Endothelial cell of umbilical vein (primary cell): ENCODE measurements around the gene MIER2. TPM values are rescaled to one million over a fixed set of nuclear protein-coding genes. Genes with fewer than 3 reads are reported as not detected.

Experiments
- BruUV-seq: library from RNA; stranded (reverse); fragments of 400-500 nt; replicated peaks from 2 replicates; lab custom pipeline; 2021; lab: Mats Ljungman, UMichigan
- CTCF ChIA-PET: fragments of 300-600, 350-600 bp; sonication (Branson Sonifier 250); formaldehyde crosslinking; loops from one replicate; lab custom pipeline; 2021; ENCODE audit warnings: antibody characterized with exemption, inconsistent platforms; lab: Charles Lee
- POLR2A ChIA-PET: fragments of 300-600, 350-600 bp; sonication (Branson Sonifier 250); formaldehyde crosslinking; loops from one replicate; lab custom pipeline; 2021; ENCODE audit warnings: antibody characterized with exemption, inconsistent platforms; lab: Charles Lee
- DNase-seq: peaks from one replicate; pipeline ENCODE4 v3.0.0-alpha.2; 2011; ENCODE audit warnings: low read depth, low spot score
- FAIRE-seq: peaks from 2 replicates; lab custom pipeline; 2011; peaks lifted over from hg19 to GRCh38; lab: Jason Lieb, UNC
- H2AFZ ChIP-seq: 2 replicates; pipeline ENCODE4 v1.6.0; 2012; ENCODE audit warnings: low read depth, low read length, control low read depth, inconsistent platforms
- H3K27ac ChIP-seq: 2 replicates; pipeline ENCODE4 v1.5.1; 2011; ENCODE audit warnings: low read depth, mild to moderate bottlenecking, control low read depth, low read length, moderate library complexity; ENCODE audit not compliant: insufficient read depth
- H3K27me3 ChIP-seq, 2 experiments: 2 replicates each; pipeline versions ENCODE4 v1.6.0 to v1.6.1; 2011; ENCODE audit warnings: low read length in 2 of 2, mixed read lengths in 1 of 2; ENCODE audit not compliant: control insufficient read depth in 2 of 2, insufficient read depth in 2 of 2
- H3K36me3 ChIP-seq, 2 experiments: 2 replicates in 1 of 2; 3 replicates in 1 of 2; pipeline ENCODE4 v1.5.1; 2011; ENCODE audit warnings: low read length in 2 of 2, mild to moderate bottlenecking in 1 of 2, moderate library complexity in 1 of 2; ENCODE audit not compliant: control insufficient read depth in 2 of 2, insufficient read depth in 2 of 2; ENCODE audit errors: extremely low read depth in 1 of 2
- H3K4me1 ChIP-seq: 3 replicates; pipeline ENCODE4 v1.5.1; 2011; ENCODE audit warnings: mild to moderate bottlenecking, low read length; ENCODE audit not compliant: control insufficient read depth, insufficient read depth; ENCODE audit errors: extremely low read depth
- H3K4me2 ChIP-seq: 2 replicates; pipeline ENCODE4 v1.6.1; 2011; ENCODE audit warnings: low read length, control low read depth, mixed read lengths; ENCODE audit not compliant: insufficient read depth
- H3K4me3 ChIP-seq, 3 experiments: fragments of 200-600 bp in 1 of 3; sonication (generic), shearing (Covaris generic) in 1 of 3; replicated peaks in 1 of 3; 2 replicates each; pipeline ENCODE4 v1.5.1; 2011 to 2016; ENCODE audit warnings: control low read depth in 3 of 3, low read length in 3 of 3, mild to moderate bottlenecking in 2 of 3, inconsistent platforms in 1 of 3, low read depth in 1 of 3, moderate library complexity in 1 of 3; ENCODE audit not compliant: insufficient read depth in 1 of 3
- H3K79me2 ChIP-seq: 2 replicates; pipeline ENCODE4 v1.6.0; 2012; ENCODE audit warnings: low read length, inconsistent platforms; ENCODE audit not compliant: control insufficient read depth, insufficient read depth
- H3K9ac ChIP-seq: replicated peaks from 2 replicates; pipeline ENCODE3; 2011; ENCODE audit warnings: low read length, control low read depth; ENCODE audit not compliant: insufficient read depth; ENCODE audit errors: extremely low read depth
- H3K9me1 ChIP-seq: replicated peaks from 3 replicates; pipeline ENCODE4 v1.6.0; 2011; ENCODE audit warnings: mild to moderate bottlenecking, low read length; ENCODE audit not compliant: control insufficient read depth, insufficient read depth; ENCODE audit errors: extremely low read depth
- H3K9me3 ChIP-seq: replicated peaks from 2 replicates; pipeline ENCODE4 v1.5.1; 2012; ENCODE audit warnings: low read length, inconsistent platforms; ENCODE audit not compliant: control insufficient read depth, insufficient read depth
- H4K20me1 ChIP-seq: replicated peaks from 2 replicates; pipeline ENCODE3; 2011; ENCODE audit warnings: mild to moderate bottlenecking, low read length; ENCODE audit not compliant: control insufficient read depth, insufficient read depth; ENCODE audit errors: extremely low read depth
- FOS ChIP-seq: IDR thresholded peaks from 2 replicates; pipeline ENCODE4 v1.6.1; 2011; ENCODE audit warnings: mild to moderate bottlenecking, low read length, moderate library complexity, borderline replicate concordance; ENCODE audit not compliant: insufficient read depth
- GATA2 ChIP-seq: IDR thresholded peaks from 2 replicates; pipeline ENCODE4 v1.7.0; 2011; ENCODE audit warnings: low read depth, mild to moderate bottlenecking, moderate library complexity, mixed read lengths, low read length; ENCODE audit not compliant: insufficient read length, insufficient read depth
- JUN ChIP-seq: IDR thresholded peaks from 2 replicates; pipeline ENCODE4 v1.6.1; 2011; ENCODE audit warnings: borderline replicate concordance, low read depth; ENCODE audit not compliant: insufficient read length, insufficient read depth
- MYC ChIP-seq: IDR thresholded peaks from one replicate; pipeline ENCODE4 v1.6.1; 2011; ENCODE audit warnings: mild to moderate bottlenecking, low read depth, low read length
- POLR2A ChIP-seq: IDR thresholded peaks from 2 replicates; pipeline ENCODE4 v1.6.1; 2012; ENCODE audit warnings: low read depth, mild to moderate bottlenecking, control low read depth, low read length
- POLR2AphosphoS5 ChIP-seq: IDR thresholded peaks from 2 replicates; pipeline ENCODE4 v1.6.1; 2012; ENCODE audit warnings: low read depth, mild to moderate bottlenecking, control low read depth, low read length, moderate library complexity; ENCODE audit not compliant: insufficient read depth
- dilution Hi-C: fragments of 300-500 bp; cut with MboI; formaldehyde crosslinking; loops from one replicate; pipeline ENCODE4 v1.15.0; 2019; ENCODE audit warnings: low sequenced_read_pairs; ENCODE audit not compliant: extremely low pct_ligation_motif_present
- intact Hi-C: fragments of 100-400 bp; cut with micrococcal nuclease; formaldehyde crosslinking; loops from one replicate; pipeline ENCODE4 v1.10.0; 2022
- polyA plus RNA-seq, 4 experiments: library from polyadenylated mRNA; depleted of rRNA in 3 of 4; stranded (reverse) in 3 of 4; unstranded in 1 of 4; fragments of >200 nt; gene quantifications; 2 replicates each; pipeline versions ENCODE4 v1.2.1 to v1.2.3, GENCODE V29; 2011 to 2012; ENCODE audit warnings: missing spikeins in 1 of 4
- total RNA-seq: library from RNA; stranded (reverse); gene quantifications from 2 replicates; pipeline ENCODE4 v1.2.3, GENCODE V29; 2021
- TF ChIP-seq, protein P1 (sequence below): IDR thresholded peaks from 2 replicates; pipeline ENCODE4 v1.6.1; 2011; ENCODE audit not compliant: insufficient read depth, insufficient read length

The MIER2 gene
- total and polyA plus RNA-seq, 2 donors (not counting 3 experiments of a cell fraction or from before 2014, with no cell fraction given) = 20.3 to 44.9 TPM

DNA sequence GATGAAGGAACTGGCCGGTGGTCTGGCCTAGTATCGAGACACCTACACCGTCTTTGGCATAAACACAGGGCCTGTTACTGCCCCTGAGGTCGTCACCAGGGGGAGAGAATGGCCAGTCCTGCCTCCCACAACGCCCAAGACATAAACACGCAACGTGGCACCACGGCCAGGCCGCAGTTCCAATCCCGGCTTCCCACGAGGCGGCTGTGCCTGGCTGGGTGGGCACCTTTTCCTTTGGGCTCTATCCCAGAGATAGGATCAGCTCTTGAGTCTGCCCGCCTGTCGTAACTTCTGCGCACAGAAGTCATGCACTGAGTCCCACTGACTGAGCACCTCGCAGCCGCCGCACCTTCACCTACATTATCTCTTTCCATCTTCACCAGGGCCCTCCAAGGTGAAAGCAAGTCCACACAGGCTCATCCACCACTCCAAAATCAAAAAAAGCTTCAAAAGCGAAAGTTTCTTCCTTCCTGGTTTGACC, 1.1 kb downstream of the MIER2 start:
- peak overlapping the region; percentile 88 for H3K4me2 ChIP-seq
- ChIA-PET CTCF (interaction anchor here (1.1 to 1.8 kb wide), 4 partner anchors 30 to 167 kb away, joined by 3 to 8 read pairs (median 6); no protein-coding TSS in a partner anchor), POLR2A (interaction anchor here (1.3 kb wide), 1 partner anchor 163 kb away, joined by 3 read pairs; no protein-coding TSS in a partner anchor)
- H3K4me3 ChIP-seq = peak overlapping the region; percentile 73 to 89 (median 75)
- H3K36me3 ChIP-seq = no peaks in the 10 kb centered on the region
- DNase-seq = peak; percentile 17
- FAIRE-seq = peak; percentile 15
- H3K9ac ChIP-seq = peak overlapping the region; percentile 84
- intact Hi-C loops (loop anchor here (5.0 to 10.0 kb wide), 2 partner anchors 49 to 144 kb away; partner anchors contain the start of gene PLPP2), dilution Hi-C loops (no loop called here)
- no peak for TF ChIP-seq POLR2A
- BruUV-seq = TSS peak; percentile 31
- H3K4me1 ChIP-seq = peaks cover 40% of the 10 kb centered on the region
- H4K20me1 ChIP-seq = no peaks in the 10 kb centered on the region
- no peaks in the 10 kb centered on the region for H3K9me1 ChIP-seq
- H2AFZ ChIP-seq = no peak overlapping the region
- H3K79me2 ChIP-seq = peaks cover 56% of the 10 kb centered on the region
- peak overlapping the region; percentile 63 for H3K27ac ChIP-seq
- H3K9me3 ChIP-seq = no peaks in the 10 kb centered on the region
- H3K27me3 ChIP-seq = no peaks in the 10 kb centered on the region

DNA sequence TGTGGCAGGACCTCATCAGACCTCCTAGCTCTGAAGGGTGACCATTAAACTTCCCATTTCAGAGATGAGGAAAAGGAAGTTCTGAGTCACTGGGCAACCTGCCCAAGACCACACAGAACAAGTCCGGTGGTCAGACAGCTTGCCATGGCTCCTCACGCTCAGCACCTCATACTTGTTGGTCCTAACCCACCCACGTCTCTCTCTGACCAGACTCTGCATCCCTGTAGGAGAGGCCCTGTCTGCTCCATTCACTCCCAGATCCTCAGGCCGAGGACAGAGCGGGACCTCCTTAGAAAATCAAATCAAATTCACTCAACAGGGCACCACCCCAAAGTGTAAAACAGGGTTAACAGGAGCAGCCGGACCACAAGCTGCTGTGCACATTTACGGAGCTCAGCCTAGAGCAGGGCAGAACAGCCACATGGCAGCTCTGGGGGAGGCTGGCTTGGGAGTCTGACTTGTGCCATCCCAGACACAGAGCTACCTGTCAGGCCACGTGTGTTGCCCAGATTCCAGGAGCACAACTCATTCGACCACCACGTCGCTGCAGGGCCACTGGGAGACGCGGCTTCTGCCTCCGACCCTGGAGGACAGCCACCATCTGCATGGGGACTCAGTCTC, 1.7 kb downstream of the MIER2 start:
- H3K4me1 ChIP-seq = peaks cover 37% of the 10 kb centered on the region
- BruUV-seq = TSS peak; percentile 94
- ChIA-PET POLR2A (interaction anchor here (1.3 kb wide), 1 partner anchor 164 kb away, joined by 3 read pairs; no protein-coding TSS in a partner anchor), CTCF (interaction anchor here (1.0 to 1.8 kb wide), 5 partner anchors 30 to 168 kb away, joined by 3 to 8 read pairs (median 5); no protein-coding TSS in a partner anchor)
- no peaks in the 10 kb centered on the region for H3K36me3 ChIP-seq
- no peaks in the 10 kb centered on the region for H3K27me3 ChIP-seq
- dilution Hi-C loops = no loop called here
- FAIRE-seq (peak; percentile 100), DNase-seq (peak; percentile 98)
- H3K9me3 ChIP-seq = no peaks in the 10 kb centered on the region
- intact Hi-C loops = loop anchor here (5.0 to 10.0 kb wide), 2 partner anchors 48 to 144 kb away; partner anchors contain the start of gene PLPP2
- peak overlapping the region; percentile 63 for H3K27ac ChIP-seq
- H3K4me2 ChIP-seq = peak overlapping the region; percentile 88
- H3K9ac ChIP-seq = peak overlapping the region; percentile 84
- peak overlapping the region; percentile 73 to 89 (median 75) for H3K4me3 ChIP-seq
- no peaks in the 10 kb centered on the region for H3K9me1 ChIP-seq
- no peak overlapping the region for H2AFZ ChIP-seq
- TF ChIP-seq POLR2A = peak; percentile 45
- TF ChIP-seq GATA2 = no peak
- peak; percentile 87 for TF ChIP-seq JUN
- peak; percentile 82 for TF ChIP-seq POLR2AphosphoS5
- TF ChIP-seq, protein P1, sequence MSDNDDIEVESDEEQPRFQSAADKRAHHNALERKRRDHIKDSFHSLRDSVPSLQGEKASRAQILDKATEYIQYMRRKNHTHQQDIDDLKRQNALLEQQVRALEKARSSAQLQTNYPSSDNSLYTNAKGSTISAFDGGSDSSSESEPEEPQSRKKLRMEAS = no peak
- peak; percentile 88 for TF ChIP-seq FOS
- TF ChIP-seq MYC = peak; percentile 53
- H3K79me2 ChIP-seq = peaks cover 62% of the 10 kb centered on the region
- H4K20me1 ChIP-seq = no peaks in the 10 kb centered on the region
